M059J (cell line): Measurements from ENCODE around the gene ARAP1. TPM values are rescaled to one million over a fixed set of nuclear protein-coding genes. Genes with fewer than 3 reads are reported as not detected.
A peak's percentile ranks its signal among the peaks of the same experiment; 100 is the strongest.

Experiments used
- DNase-seq: peaks from one replicate; pipeline ENCODE4 v3.0.0-alpha.2; 2012; ENCODE audit warnings: low read depth
- total RNA-seq: library from RNA; depleted of rRNA; stranded (reverse); fragments of >200 nt; shearing (Covaris generic); gene quantifications from 2 replicates; pipeline ENCODE4 v1.2.3, GENCODE V29; 2014; rRNA removed

ARAP1 gene
- 17.7 and 44.7 TPM in 2 replicates for total RNA-seq

GRCh38 chr11:72752088-72752914 is at the start of gene ARAP1:
TSS of gene ARAP1 (minus strand) at chr11:72752408. CDS start at chr11:72727128, 25,280 bp downstream.
- peak; percentile 89 for DNase-seq

GRCh38 chr11:72799441-72799840 is 47.2 kb upstream of the ARAP1 start:
- DNase-seq: no peak

- no peak for DNase-seq
These were observed 46.2 kb upstream of the ARAP1 start for GRCh38 chr11:72798361-72798760.

- peak; percentile 94 for DNase-seq
These were observed 41.5 kb upstream of the ARAP1 start, which contains the start of gene STARD10 for GRCh38 chr11:72793425-72794367. TSS of gene STARD10 (minus strand) at chr11:72794047. CDS start at chr11:72781181, 12,866 bp downstream.

DNA sequence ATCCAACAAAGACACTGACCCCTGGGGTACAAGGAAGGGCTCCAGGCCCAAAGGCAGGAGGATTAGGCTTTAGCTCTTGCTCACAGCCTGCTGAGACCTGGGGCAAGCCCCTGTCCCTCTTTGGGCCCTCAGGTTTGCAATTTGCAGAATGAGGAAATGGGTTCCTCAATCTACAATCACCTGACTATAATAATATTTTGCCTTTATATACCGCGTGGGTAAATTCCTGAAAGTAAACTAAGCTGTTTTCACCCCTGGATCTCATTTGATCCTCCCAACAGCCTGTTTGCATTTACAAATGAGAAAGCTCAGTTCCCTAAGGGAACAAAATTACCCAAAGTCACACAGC is 40.8 kb upstream of the ARAP1 start:
- no peak for DNase-seq

GRCh38 chr11:72792437-72793021 is 40.3 kb upstream of the ARAP1 start:
- DNase-seq: no peak

DNA sequence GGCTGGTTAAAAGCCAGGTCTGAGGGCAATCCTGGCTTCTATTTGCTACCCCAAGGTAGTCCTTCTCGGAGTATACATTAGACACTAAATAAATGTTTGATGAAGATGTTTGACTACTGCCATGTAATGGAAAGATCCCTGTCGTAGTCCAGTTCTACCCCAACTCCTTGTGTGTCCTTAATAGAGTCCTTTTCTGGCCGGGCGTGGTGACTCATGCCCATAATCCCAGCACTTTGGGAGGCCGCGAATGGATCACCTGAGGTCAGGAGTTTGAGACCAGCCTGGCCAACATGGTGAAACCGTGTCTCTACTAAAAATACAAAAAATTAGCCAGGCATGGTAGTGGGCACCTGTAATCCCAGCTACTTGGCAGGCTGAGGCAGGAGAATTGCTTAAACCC is 39.0 kb upstream of the ARAP1 start:
- DNase-seq: peak; percentile 25

DNA sequence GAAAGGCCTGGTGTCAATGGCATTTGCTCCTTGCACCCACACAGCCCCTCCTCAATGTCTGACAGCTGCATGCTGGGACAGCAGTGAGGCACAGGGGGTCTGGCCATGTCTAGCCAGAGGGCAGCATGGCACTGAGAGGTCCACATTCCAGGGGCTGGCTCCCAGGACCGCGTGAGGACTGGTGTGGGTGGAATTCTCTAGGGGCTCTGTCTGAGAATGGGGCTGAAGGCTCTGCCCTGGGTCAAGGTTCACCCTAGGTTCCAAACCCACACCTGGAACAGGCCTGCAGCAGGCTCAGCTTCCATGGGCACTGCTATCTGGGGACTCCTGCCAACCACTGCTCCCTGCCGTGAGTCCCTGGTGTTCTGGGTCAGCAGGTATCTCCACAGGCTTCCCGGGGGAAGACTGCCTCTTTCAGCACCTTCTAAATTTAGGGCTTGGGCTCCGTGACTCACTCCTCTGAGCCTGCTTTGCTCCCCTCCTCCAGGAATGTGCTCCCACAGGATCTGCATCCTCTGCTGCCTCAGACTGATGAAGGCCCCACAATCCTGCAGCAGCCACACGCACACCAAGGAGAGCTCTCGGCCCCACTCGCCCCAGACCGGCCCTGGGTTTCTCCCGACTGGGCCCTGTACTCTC is 37.4 kb upstream of the ARAP1 start:
- peak; percentile 65 for DNase-seq

- DNase-seq: no peak
These were observed 36.0 kb upstream of the ARAP1 start for GRCh38 chr11:72788241-72788640.

DNA sequence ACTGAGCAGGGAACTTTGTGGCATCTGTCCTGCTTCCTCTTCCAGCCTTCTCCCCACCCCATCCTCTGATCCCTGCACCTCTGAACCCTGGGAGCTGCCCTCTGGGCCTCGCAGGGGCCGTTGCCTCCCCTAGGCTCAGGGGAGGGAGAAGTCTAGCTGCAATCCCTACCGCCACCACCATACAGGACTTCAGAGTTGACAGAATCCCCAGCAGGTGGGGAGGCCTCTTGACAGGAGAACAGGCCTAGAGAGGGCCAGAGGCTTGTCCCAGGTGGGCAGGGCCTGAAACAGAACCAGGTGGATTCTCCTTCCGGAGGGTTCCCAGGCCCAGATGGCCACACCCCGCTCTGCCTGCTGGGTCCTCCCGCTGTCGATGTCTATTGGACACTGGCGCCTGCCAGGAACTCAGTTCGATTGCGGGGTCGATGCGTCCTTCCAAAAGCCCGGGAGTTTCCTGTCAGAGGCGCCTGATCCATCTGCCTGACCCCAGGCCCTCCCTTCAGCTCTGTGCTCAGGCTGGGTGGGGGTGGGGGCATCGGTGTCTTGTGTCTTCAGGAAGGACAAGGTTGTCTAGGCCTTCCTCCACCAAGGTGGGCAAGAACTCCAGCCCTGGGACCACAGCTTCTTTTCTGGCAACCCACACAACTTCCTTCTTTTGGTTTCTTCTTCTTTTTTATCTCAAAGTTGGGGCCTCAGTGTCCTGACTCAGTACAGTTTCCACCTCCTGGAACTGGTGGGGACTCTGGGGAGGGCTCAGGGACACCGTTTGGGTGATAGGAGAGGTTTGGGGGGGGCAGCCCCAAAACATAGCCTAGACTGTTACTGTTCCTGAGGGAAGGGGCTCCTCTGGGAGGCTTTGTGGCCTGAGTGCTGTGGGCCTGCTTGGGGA is 35.3 kb upstream of the ARAP1 start:
- DNase-seq: no peak

DNA sequence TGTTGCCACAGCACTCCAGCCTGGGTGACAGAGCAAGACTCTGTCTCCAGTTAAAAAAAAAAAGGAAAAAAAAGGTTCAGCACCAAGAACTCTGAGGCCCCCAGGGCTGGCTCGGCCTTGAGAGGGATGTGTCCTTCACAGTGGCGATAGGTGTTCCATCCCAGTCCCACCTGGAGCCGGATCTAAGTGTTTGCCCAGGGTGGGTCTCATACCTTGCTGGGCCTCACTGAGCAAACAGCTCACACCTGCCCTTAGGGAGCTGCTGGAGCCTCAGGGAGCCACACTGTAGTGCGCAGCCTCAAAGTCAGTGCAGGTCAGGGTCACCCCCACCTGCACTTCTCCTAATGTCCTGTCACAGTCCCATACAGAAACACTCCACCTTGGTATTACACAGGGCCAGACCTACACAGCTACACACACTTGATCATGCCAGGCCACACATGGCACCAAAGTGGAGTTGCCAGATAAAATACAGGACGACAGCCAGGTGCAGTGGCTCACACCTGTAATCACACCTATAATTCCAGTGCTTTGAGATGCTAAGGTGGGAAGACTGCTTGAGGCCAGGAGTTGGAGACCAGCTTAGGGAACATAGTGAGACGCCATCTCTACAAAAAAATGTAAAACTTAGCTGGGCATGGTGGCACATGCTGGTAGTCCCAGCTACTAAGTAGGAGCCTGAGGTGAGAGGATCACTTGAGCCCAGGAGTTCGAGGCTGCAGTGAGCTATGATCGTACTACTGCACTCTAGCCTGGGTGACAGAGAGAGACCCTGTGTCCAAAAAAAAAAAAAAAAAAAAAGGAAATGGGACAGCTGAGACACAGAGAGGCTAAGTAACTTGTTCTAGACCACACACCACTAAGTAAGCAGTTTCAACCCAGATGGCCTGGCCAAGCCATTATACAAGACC is 34.4 kb upstream of the ARAP1 start:
- no peak for DNase-seq

- no peak for DNase-seq
These were observed 32.5 kb upstream of the ARAP1 start for GRCh38 chr11:72784662-72785061.

DNA sequence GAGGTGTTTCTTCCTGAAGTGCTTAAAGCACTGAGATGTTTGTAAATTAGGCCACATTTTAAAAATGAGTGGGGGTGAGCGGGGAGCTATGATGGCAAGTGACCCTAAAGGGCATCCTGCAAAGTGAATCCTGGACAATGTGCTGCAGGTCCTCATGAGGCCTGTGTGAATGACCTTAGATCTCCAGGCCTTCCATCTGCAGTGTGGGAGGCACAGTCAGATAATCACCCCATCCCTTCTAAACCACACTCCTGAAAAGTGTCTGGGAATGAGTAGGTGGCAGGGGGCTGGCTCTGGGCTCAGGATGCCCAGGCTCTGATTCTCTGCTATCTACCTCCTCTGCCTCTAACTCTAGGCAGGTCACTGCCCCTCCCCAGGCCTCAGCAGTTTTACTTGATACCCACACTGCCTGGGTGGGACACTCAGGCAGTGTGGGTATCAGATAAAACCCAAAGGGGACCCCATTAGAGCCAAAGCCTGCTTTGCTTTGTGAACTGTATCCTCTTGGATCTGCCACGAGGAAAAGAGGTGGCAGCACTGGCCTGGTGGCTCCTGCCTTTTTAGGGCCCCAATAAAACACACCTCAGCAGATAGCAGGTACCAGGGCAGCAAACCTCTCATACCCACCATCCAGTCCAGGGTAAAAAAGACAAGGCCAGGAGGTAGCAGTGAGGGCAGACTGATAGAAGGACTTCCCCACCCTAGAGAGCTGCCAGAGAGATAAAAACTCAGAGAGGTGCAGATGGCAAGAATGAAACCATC is 31.1 kb upstream of the ARAP1 start:
- DNase-seq: no peak

DNA sequence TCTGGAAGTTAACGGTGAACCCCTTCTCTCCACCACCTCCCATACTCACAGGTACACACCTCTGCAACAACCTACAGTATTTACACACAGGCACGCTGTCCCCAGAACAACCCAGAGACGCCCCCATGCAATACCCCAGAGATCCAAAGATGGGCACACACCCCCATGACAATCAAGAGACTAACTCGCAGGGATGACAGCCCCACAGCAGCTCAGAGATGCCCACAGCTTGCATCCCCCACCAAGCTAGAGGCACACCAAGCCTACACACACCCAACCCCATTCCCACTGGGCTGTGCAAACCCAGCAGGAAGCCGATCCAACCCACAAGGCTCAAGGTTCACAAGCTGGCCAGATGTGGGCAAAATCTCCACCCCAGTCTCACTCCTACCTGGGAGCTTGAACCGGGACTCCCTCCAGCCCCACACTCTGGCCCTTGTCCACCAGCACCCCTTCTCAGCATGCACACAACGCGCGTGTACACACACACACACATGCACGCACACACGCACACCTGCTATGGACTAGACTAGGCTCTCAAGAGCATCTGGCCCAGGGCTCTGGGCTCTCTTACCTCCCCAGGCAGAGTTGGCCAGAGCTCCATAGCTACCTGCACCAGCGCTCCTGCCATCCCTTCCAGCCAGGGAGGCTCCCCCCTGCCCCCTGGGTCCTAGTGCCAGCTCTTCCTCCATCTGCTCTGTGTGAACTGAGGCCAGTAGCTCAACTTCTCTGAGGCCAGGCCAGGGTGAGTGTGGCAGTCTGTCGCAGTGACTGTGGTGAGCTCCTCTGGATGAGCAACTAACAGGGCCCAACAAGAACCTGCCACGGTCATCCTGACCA is 30.1 kb upstream of the ARAP1 start:
- no peak for DNase-seq

DNA sequence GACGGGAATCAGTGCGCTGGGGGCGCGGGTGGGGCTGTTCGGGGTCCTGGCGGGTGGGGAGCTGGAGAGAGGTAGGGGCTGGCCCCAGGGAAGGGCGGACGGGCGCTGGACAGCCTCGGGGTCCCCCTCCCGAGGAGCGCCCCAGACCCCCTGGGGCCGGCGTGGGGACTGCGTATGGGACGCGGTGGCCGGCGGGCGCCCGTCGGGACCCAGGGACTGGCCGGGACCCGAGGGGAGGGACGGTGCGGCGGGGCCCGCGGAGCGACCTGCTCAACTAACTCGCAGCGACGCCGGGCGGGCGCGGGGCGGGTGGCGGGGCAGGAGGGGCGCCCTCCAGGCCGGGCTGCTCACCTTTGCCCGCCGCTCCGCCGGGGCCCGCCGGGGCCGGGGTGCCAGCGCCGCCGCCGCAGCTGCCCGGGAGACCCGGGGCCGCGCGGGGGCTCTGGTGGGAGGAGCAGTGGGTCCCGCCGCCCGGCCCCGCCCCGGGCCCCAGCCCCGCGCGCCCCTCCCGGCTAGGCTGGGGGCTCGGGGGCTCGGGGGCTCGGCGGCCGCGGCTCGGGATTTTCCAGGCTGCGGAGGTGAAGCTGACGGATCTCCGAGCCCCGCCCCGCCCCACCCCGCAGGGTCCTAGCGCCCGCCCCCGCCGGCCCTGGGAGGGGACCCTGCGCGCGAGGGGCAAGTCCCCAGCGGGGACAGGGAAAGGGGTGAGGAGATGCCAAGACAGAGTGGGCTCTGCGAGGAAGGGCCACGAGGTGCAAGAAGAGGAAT is 29.3 kb upstream of the ARAP1 start:
- DNase-seq: no peak

- DNase-seq: no peak
These were observed 28.8 kb upstream of the ARAP1 start for GRCh38 chr11:72781063-72781312.

DNA sequence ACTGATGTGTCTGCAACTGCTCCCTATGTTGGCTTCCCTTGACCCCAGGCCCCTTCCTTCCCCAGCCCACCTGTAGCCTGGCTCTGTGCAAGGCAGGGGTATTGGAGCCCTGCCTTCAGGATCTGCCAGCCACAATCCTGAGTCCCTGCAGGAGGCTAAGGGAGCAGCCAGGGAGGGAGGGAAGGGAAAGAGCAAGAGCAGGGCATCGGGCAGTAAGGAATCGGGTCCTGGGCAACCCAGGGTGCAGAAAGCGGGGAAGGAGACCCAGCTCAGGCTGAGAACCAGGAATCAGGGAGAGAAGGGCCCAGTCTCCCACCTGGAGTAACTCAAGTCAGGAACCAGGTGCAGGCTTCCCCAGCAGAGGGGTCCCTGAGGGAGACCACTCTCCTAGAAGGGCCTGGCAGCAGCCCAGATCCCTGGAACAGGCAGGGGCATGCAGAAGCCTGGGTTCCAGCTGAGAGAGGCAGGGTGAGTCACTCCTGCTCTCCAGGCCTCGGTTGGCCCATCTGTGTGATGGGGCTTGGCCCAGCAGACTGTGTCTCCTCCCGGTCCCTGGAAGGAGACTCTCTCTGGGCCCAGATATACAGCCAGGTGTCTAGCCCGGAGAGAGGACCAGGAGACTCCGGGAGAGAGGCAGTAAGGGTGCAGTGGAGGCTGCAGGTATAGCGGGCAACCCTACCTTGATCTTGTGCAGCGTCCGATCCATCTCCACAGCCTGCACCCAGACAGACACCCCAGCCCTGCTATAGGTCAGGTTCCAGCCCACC is 28.3 kb upstream of the ARAP1 start:
- DNase-seq: no peak
